ENCODE measurements around the gene SLC24A4.

Gene SLC24A4

DNA sequence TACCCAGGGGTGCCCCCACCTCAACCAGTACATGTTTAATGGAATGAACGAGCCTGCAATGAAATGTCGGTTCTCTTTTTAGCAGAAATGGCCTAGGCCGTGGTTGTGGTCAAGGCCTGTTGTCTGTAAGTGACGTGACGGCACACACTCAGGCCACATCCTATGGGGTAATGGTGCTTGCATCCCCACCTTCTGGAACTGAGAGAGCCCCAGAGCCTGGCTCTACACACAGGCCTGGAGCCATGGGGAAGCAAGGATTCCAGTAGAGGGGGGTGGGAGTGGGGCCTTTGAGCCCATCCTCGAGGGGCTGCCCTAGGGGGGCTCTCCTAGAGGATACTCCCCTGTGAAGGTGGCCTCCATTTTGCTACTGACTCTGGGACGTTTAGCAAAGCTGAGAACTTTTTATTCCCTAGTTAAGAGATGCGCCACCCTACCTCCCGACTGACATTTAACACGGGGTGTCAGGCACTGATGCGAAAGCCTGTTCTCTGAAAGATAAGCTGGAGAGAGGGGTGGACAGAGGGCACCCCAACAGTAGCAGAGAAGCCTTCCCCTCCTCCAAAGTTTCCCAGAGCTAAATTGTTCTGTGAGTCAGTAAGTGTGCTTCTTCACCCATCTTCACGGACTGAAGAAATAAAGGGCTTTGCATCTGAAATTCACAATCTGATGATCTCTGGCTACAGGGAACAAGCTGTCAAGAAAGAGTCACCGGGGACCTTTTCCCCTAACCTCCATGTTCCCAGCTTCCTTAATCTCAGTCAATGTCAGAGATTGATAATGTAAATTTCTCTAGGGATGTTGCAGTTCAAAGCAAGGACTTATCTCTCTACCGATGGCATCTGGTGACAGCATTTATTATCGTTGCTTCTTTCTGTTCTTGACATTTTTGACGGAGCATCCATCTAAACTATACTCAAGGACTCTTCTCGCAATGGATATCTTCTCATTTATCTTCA, 197.4 kb downstream of the SLC24A4 start:
- no peak for DNase-seq (ENCODE audit: low spot score)

DNA sequence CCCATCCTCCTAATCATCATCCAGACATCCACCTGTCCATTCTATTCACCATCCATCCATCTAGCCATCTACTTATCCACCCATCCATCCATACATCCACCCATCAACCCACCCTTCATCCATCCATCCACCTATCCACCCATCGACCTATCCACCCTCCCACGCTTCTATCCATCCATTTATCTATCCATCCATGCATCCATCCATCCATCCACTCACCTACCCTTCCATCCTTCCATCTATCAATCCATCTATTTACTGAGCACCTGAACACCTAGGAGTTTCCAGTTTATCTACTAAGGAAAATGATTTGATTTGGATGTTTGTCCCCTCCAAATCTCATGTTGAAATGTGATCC, 198.1 kb downstream of the SLC24A4 start:
- no peak for DNase-seq (ENCODE audit: low spot score)

DNA sequence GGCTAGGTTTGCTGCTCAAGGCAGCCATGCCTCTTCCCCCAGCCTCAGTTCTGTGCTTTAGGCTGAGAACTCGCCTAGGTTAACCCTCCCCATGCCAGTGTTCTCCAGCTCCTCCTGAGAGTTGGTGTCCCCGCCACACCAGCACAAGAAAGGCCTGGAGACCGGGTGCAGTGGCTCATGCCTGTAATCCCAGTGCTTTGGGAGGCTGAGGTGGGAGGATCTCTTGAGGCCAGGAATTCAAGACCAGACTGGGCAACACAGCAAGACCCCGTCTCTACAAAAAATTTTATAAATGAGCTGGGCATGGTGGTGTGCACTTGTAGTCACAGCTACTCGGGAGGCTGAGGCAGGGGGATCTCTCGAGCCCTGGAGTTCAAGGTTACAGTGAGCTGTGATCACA, 200.8 kb downstream of the SLC24A4 start:
- DNase-seq (ENCODE audit: low spot score), result no peak

DNA sequence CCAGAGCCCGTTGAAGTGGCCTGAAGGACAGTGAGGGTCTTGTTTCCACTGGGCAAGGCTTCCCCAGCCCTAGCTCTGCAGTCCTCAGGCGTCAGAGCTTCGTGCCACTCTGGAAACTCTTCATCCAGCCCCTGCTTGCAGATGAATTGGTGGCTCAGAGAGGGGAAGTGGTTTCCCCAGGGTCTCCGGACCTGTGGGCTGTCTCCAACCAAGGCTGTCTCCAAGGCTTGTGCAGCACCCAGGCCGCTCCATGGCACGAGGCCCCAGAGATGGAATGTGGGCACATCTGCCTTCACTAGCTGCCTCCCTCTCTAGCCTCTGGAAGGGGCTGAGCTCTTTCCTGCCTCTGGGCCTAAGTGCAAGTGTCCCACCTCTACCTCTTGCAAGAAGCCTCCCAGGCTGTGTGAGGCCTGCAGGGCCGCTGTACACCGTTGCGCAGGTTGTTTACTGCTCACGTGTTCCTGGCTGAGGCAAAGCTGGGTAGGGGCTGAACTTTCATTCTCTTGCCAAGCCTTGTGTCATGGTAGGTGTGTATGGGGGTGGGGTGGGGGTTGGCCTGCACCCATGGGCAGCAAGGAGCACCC, 201.7 kb downstream of the SLC24A4 start:
- no peak for DNase-seq (ENCODE audit: low spot score)

DNA sequence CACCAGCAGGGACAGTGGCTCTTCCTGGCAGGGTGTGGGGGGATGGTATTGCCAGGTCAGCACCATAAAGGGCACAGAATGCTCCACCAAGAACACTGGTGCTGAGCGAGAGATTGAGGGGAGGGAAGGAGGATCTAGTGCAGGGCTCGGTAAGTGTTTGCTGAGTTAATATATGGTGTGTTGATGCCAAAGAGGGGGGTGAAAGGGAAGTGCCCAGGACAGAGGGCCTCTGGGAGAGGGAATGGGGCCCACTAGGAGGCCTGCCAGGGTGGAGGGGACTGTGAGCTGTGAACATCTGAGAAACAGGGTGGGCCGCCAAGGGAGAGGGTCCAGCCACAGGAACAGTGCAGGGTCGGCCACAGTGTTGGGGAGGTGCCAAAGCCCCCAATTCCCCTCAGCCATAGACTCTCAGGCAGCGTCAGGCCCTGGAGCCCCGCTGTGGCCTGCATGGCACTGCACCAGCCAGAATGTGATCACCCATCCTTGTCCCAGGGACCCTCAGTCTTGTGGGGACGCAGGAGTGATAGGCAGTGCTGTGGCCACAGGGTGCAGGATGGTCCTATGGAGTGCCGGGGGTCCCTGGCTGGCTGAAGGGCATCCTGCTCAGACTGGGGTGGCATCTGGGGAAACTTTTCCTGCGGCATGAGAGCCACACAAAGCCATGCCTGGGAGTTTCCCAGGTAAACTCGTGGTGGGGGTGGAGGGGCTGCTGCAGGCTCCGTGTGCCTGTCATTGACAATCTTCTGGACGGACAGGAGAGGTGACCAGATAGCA, 202.5 kb downstream of the SLC24A4 start:
- DNase-seq (ENCODE audit: low spot score), result no peak

DNA sequence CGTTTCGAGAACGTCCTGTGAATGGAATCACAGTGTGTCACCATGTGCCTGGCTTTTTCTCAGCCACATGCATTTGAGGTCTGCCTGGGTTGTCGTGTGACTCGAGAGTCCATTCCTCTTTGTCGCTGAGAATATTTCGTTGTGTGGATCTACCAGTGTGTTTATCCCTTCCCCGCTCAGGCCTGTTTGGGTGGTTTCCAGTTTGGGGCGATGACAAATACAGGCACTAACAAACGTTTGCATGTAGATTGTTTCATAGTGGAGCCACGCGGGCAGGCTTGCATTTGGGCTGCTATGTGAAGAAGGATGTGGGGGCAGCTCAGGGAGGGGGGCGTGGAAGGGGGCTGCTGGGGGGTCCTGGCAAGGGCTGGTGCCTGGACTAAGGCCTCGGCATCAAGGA, 204.8 kb downstream of the SLC24A4 start:
- DNase-seq (ENCODE audit: low spot score), result no peak

DNA sequence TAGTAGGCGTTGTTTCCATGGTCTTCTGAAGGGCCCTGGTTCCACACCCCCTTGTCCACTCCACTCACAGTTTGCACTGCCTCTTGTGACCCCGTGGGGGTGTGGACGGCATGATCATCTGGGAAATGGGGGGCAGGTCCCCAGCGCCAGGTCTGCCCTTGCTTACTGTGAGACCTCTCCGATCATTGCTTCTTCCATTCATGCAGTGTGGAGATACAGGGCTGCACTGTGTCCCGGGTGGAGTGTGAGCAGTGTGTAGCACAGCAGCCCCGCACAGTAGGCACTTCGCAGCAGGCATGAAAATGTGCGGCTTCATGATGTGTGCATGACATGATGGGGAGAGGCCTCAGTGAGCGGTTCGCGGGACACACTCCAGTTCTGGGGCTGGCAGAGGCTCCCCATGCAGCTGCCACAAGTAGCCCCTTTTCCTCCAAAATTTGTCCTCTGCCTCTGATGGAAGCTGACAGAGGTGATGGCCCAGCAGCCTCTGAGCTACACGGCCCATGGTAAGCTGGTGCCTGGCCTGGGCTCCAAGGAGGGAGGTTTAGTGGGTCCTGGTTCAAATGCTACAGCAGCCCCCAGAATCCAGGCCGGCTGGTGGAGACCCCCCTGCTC, 205.6 kb downstream of the SLC24A4 start:
- no peak for DNase-seq (ENCODE audit: low spot score)

DNA sequence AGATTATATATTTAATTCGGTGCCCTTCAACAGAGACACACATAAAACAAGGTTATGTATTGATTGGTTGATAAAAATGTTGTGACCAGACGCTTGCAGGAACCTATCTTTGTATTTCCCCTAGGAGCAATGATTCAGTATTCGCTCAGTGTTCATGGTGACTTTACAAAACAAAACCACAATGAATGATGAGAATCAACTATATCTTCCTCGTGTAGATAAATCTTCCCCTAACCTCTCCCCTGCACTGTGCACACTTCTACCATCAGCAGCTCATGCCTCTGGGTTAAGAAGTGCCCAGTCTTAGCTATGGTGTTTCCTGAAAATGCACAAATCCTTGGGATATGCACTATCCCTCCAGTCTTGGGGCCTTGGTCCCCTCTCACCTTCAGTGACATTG, 206.9 kb downstream of the SLC24A4 start:
- no peak for DNase-seq (ENCODE audit: low spot score)

DNA sequence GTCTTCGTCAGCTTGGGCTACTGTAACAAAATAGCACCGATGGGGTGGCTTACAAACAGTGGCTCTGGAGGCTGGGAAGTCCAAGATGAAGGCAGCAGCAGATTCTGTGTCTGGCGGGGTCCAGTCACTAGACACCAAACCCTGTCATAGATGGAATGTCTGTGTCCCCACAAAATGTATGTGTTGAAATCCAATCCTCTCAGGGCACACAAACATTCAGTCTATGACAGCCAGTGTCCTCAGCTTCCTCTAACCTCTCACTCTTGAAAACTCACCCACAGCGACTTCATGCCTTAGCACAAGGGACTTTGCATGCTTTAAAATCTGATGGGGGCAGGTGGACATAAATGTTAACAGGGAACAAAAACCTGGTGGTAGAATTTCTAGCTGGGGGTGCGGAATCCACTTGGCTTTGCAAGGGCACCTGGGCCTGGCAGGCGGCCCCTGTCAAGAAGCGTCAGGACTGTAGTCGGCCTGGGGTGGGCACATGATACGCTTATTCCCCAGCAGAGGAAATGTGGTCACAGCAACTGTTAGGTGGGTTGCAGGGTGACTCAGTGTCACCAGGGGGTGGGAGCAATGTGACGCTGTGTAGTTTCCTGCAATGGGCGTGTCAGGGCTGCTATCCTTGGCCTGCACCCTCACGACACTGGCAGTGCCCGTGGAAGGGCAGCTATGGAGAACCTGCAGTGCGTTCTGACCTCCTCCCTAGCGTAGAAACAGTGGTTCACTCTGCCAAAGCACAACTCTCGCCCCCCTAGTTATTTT, 208.3 kb downstream of the SLC24A4 start:
- no peak for DNase-seq (ENCODE audit: low spot score)

DNA sequence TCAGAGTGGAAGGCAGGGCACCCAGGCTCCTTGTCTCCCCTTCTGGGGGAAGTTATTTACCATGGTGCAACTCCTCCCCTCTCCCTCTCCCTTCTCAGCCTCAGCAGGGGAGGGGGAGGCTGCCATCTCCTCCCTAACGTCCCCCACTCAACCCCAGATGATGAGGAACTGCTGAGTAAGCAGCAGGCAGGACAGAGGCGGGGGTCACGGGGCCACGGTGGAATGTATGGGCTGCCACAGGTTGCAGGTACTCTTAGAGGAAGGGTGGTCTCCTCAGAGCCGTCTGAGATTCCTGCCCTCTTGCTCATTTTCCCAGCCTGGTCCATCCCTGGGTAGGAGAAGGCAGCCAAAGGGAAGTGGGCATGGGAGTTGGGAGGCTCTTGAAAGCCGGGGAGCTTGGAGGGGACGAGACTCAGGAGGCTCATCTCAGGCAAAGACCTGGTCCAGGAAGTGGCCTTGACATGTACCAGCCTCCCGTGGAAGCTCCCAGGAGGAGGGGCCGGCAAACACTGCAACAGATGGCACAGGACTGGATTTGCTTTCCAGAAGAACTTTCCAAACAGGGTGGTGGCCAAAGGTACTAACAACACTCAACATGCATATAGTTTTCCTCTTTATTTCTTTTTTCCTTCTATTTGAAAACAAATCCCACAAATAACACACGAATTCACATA, 209.7 kb downstream of the SLC24A4 start:
- no peak for DNase-seq (ENCODE audit: low spot score)

DNA sequence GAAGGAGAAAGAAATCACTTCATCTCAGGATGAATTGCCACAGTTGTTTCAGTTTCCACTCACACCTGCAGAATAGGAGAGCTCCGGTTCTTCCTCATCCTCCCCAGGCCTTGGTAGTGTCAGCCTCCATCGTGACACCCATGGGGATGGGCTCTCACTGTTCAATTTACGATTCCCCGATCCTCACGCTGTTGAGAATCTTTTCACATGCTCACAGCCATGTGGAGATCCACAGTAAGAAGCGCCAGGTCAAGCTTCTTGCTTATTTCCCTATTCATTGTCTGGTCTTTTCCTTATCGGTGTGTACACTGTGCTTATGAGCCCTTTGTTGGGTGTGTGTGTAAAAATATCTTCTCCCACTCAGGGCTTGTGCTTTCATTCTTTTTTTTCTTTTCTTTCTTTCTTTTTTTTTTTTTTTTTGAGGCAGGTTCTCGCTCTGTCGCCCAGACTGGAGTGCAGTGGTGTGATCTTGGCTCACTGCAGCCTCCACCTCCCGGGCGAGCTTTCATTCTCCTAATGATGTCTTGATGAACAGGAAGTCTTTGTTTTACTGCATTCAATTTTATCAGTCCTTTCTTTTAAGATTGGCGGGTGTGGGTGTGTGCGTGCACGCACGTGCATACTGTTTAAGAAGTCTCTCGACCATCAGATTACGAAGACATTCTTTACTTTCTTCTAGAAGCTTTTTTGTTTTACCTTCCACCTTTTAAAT, 212.1 kb downstream of the SLC24A4 start:
- DNase-seq (ENCODE audit: low spot score), result no peak

DNA sequence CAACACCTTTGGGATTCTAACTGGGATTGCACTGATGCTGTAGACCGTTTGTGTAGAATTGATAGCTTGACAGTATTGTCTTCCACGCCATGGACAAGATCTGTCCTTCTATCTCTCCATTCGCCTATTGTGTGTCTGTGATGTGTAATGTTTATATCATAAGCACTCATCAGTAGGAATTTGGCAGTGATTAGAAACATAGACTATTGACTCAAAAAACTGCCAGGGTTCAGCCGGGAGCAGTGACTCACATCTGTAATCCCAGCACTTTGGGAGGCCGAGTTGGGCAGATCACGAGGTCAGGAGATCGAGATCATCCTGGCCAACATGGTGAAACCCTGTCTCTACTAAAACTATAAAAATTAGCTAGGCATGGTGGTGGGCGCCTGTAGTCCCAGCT, 213.3 kb downstream of the SLC24A4 start:
- DNase-seq (ENCODE audit: low spot score), result peak; percentile 68

DNA sequence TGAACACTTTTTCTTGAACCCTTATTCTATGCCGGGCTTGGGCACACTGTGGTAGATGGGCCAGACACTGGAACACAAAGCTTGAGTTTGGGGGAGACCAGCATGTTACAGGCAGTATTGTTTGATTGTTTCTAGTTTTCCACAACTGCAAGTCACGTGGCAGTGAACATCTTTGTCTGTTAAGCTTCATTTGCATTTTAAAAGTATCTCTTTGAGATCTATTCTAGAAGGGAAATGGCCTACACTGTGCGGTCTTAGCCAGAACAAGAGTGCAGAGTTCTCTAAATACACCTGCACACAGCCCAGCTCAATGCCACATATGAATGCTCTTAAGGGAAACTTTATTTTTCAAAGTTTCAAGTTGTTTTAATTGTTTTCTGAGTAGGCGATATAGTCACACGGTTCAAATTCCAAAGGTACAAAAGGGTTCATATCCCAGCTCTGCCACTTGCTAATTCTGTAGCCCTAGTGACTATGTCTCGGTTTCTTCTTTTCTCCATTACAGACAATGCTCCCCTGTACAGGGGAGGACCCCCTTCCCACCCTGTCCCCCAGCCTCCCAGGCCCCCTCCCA, 215.5 kb downstream of the SLC24A4 start:
- DNase-seq (ENCODE audit: low spot score), result no peak

DNA sequence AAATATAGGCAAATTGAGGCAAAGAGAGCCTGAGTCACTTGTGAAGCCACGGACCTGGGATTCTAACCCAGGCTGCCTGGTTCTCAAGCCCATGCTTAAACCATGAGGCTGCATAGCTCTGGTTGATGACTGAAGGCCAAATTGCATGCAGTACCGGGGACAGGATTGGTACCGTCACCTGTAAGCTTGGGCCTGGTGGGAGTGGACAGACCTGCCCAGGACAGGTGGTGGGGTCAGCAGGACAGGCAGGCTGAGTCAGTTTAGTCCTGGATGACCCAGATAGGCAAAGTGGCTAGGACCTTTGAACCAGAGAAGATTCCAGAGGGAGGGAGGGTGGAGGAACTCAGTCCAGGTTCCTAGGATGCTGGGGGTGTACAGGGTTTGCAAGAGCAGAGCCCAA, 216.5 kb downstream of the SLC24A4 start:
- DNase-seq (ENCODE audit: low spot score), result no peak

DNA sequence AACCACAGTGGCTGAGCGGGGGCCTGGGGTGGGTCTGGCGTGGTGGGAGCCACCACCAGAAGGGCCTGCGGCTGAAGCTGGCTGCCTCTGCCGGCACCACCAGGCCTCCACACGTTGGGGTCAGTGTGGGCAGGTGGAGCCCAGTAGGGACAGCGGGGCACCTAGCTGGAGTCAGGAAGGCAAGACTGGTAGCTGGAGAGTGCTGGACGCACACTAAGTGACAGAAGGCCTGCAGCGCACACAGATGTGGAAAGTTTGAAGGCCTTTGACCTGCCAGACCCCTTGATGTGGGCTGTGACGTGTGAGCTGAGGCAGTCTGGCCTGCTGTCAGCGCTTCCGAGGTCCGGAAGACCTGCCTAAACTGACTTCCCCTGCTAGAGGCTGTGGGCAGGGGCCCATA, 216.9 kb downstream of the SLC24A4 start:
- no peak for DNase-seq (ENCODE audit: low spot score)

DNA sequence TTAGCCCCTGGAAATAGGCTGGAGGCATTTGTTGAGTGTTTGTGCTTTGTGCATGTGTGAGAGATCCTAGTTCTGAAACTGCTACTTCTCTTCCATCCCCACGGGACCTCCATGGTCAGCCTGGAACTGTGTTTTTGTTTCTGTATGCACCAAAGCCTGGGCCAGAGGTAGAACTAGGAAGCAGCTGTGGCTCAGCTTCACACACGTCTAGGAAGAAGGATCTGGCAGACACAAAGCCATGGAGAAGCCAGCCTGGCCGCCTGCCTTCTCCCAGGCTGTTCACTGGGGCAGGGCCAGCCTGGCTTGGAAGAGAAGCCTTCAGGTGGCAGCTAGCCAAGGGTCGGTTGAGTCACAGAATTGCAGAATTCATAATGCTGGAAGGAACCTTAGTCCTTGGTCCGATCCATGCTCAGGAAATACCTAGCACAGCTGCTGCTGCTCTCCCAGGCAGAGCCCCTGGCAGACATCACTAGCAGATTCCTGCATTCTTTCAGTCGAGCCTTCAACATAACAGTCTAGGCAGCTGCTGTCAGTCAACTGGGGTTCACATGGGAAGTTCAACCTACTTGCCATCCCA, 217.6 kb downstream of the SLC24A4 start:
- DNase-seq (ENCODE audit: low spot score), result peak; percentile 90

DNA sequence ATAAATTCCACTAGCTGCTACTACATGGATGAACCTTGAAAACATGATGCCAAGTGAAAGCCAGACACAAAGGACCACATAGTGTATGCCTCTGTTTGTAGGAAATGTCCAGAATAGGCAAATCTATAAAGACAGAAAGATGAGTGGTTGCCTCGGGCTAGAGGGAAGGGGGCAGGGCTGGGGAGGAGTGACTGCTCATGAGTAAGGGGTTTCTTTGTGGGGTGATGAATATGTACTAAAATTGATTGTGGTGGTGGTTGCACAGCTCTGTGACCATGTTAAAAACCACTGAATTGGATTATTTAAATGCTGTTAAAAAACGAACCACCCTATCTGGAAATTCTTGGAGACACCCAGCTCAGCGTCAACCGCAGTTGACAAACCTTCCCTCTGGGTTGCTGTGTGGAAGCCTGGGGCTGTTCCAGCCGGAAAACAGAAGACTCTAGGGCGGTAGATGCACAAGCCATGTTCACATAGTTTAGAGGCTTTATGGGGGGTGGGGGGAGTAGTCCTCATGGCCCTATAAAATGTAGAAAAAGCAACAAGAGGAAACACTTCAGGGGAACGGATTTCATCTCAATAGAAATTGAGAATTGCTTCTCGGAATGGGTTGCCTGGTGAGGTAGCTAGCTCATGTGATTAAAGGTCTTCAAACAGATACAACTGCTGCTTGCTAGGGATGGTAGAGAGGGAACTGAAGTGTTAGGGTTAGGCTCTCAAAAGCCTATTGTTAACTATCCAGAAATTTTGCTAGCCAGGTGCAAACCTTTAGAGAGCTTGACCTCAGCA, 220.0 kb downstream of the SLC24A4 start:
- DNase-seq (ENCODE audit: low spot score), result no peak

DNA sequence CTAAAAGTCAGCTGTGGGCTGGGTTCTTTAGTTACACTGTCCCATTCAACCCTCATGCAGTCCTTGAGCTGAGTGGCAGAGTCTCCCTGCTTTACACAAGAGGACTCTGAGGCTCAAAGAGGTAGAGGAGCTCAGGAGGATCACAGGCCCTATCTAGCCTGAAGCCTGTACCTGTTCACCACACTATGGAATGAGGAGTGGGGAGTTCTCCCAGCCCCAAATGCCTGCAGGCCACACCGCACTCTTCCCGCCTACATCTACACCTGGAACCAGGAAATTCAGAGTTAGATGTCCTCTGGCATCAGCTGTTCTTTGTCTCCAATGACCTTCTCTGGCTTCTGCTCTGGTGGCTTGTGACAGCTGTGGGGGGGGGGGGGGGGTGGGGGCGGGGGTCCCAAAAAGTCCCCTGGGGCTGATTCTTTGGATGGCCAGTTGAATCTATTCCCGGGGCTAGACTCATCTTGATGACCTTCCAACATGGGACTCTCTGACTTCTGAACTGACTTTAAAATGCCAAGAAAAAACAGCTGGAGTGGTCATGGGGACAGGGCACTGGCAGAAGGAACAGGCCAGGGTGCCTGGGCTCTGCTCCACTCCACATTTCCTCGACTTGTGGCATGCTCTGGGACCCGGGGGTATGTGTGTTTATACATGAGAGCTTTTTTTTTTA, 221.2 kb downstream of the SLC24A4 start:
- DNase-seq (ENCODE audit: low spot score), result no peak

Measured in GM03348 (cell line).